HL-60/S4 (cell line): ENCODE results near the gene LENEP.

ENCODE experiments used
- in situ Hi-C: fragments of 300-500 bp; cut with MboI; formaldehyde crosslinking; loops from 2 replicates; pipeline ENCODE4 v1.14.3; 2022; ENCODE audit warnings: low sequenced_read_pairs

LENEP gene

DNA sequence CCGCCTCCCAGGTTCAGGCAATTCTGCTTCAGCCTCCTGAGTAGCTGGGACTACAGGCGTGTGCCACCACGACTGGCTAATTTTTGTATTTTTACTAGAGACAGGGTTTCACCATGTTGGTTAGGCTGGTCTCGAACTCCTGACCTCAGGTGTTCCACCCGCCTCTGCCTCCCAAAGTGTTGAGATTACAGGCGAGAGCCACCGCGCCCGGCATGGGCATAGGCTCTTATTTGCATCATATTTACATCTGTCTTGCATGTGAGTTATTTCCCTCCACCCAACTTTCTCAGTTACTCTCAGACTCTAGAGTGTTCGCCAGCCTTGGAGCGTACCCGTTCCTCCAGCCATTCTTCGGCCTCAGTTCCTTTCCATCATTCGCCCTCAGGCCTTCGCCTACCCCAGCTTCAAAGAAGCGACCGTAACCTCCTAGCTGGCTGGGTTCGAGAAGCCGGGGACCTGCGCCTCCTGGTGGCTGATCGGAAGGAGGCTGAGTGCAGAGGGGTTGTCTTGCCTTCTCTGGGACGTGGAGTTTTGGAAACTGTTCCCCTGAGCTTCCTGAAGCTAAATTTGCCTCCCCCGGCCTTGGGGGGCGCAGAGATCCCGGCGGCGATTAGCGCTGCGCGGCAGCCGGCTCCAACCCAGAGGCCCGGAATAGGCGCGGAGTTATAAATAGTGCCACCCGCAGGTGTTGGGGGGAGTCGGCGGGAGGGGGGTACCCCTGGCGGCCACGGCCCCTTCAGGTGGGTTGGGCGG, 5.6 kb downstream of the LENEP start:
- in situ Hi-C loops = no loop called here

DNA sequence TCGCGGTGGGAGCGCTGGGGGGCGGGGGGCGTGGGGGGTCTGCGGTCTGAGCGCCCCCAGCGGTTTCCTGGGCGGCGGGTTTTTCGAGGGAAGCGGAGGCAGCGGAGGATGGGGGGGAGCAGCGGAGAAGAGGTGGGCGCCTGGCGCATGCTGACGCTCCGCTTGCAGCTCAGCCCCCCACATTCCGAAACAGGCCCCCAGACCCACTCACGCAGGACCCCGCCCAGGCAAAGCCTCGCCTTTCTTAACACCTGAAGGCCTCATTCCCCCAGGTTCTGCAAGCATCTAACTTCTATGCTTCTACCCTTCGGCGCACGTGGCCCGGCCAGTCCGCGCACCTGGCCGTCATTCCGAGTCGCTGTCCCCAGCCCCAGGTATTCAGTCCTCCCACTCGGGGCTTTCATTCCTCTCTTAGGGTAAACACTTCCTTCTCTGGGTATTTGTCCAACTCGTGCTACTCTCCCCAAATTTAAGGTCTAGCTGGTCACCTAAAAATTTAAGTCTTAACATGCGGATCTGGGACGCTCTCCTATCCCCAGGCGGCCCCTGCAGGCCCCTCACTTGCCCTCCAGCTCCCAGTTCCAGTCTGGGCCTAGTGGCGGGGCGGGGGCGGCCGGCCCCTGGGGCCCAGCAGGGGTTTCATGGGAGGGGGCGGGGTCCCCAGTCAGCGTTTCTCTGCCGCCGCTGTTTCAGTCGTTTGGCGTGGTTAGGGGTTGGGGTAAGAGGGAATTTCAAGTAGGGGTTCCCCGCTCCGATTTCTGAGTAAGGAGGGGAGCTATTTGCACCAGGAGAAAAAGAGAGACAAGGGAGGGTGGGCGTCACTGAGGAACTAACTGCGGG, 6.4 kb downstream of the LENEP start:
- in situ Hi-C loops = no loop called here

DNA sequence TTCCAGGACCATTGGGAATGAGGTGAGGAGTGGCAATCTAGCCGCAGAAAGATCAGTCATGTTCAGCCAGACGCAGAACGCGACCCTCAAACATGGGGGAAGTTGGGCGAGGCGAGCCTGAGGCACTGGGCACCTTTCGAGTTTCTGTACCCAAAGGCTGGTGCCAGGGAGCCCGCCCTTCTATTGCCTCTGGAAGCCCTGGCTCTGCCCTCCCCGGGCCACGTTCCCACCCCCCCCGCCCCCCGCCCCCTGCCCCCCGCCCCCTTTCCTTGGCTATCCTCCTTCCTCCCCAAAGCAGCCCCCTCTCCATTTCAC, 7.0 kb downstream of the LENEP start:
- in situ Hi-C loops = no loop called here

DNA sequence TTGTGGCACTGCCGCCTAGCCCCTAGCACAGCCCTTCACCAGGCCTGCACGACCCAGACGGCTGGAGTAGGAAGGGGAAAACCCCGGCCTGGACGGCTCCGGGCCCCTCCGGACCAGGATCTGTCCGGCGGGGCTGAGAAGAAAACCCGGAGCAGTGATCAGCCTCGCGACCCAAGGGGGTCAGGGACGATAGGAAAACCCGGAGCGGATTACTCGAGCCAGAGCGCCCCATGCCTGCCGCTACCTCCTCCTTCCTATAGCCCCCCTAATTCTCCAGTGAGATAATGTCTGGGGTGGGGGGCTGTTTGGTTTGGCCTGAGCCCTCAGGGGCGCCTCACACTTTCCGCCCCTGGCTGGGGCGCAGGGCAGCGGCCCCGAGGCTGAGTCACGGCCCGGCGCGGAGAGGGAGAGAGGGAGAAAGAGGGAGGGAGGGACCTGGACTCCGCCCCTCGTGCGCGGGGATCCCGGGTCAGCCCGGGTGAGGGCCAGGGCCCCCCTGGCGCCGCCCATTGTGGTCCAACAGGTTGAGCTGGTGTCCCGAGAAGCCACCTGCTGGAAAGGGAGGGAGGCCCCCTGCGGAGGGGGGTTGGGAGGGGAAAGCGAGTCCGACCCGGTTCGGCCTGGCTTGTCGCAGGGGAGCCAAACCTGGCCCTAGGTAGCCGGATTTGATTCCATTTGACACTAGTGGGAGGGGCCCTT, 7.5 kb downstream of the LENEP start:
- in situ Hi-C loops = no loop called here

DNA sequence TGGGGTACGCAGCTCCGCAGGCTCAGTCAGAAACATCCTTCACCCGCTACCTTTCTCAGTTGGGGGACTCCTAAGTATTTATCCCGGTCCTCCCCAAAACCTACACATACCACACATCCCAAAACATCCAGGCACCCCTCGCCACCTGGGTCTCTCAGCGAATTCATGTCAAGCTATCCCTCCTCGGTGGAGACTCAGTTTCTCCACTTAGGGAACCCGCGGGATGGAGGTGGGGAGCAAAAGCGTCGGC, 8.0 kb downstream of the LENEP start:
- in situ Hi-C loops = no loop called here

DNA sequence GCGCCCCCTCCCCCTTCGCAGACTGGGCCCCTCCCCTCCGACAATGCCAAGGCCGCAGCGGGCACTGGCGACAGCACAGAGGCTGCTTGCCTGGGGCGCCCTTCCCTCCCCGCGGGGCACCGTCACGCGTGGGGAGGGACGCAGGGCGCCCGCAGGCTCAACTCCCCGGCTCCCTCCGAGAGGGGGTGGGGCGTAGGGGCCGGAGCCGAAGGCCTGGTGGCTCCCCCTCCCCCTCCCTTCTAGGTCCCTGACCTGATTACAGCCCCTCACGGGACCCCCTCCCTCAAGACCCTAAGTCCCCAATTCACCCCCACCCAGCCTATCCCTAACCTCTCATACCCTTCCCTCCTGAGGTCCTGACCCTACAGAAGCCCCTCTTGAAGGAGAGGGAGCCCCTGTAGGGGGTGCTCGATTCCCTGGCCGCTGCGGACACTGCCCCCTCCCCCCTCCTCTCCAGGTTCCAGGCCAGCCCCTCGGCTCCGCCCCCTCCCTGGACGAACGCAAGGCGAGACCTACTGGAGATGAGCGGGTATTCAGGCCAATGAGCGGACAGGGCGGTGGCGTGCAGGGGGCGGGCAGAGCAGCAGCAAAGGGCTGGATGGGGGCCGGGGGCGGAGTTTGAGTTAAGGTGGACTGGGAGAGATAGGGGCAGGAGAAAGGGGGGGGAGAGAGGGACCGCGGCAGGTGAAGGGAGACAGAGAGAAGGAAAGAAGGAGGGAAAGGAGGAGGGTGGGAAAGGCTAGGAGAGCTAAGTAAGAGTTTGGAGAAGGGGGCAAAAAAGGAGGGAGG, 8.5 kb downstream of the LENEP start:
- in situ Hi-C loops = no loop called here

DNA sequence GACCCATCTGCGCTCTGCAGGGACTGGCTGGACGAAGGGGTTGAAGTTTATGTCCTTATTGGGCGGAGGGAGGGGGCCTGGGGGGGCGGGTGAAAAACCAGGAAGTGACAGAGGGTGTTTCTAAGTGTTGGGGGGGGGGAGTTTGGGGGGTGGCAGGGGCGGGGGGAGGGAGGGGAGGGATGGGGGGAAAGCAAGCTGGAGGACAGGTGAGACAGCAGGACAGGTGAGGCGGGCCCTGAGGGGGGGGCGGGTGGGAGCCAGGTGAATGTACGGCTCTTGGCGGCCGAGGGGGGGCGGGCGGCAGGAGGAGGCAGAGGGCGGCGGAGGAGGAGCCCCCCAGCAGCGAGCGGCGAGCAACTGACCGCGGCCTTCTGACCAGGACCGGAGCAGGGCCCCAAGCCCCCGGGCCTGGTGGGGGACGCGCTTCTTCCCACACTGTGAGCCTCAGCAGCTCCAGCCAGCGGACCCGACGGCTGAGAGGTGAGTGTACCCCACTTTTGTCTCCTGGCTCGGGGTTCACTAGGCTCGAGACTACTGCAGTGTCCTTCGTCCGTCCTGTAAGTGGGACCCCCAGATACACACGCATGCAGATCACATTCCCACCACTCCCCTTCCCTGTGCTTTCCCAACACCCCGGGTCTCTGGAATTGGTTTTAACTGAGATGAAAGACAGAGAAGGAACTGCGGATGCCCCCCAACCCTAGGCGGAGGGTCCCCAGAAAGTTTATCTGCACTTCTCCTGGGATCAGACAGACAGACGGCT, 9.3 kb downstream of the LENEP start, which contains the start of gene ZBTB7B:
Gene ZBTB7B, plus strand, starts transcription at position 339 of the 763 bp plus-strand sequence. CDS start 11,859 bp downstream, outside the sequence.
- in situ Hi-C loops = no loop called here

DNA sequence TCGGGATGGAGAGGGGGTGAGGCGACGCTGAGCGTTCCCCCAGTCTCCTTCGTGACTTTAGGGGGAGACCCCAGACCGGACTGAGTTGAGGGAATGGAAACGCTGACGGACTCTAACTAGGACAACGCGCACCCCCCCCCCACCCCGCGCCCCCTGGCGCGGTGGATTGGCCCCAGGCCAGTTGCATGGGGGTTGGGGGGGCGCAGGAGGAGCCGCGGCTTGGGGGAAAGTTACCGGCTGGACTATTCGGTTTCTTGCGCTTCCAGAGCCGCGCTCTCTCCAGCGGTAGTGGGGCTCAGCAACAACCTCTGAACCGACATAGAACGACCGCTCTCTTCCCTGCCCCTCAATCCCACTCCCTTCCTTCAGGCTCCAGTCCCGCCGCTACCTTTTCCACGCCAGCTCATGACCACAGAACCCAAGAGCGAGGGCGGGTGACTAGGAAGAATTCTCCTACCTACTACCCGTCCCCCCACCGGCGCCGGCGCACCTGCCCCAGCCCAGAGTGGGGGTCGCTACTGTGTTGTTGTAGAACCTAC, 9.9 kb downstream of the LENEP start:
- in situ Hi-C loops = no loop called here

DNA sequence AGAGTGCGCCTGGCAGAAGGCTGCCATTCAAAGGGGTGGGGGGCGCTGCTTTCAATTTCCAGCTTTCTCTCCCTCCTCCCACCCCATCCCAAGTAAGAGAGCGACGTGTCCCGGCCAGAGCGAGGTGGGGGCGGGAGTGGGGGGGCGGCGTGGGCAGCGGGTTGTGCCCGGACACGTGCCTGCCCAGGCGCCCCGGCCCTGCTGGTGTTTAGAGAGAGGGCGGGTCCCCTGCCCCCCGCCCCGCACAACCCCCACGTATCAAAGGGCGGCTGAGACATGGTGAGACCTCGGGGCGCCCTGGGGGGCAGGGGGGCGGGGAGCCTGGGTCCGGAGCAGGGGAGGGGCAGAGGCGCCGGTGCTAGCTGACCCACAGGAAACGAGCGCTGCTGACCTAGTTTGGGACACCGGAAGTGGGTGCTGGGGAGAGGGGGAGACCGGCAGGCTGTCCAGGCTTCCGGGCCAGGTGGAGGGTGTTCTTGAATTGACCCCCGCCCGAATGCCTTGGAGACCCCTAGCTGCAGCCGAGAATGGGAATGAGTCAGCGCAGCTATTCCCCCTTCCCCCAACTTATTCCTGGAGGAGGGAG, 10.5 kb downstream of the LENEP start:
- in situ Hi-C loops = no loop called here

DNA sequence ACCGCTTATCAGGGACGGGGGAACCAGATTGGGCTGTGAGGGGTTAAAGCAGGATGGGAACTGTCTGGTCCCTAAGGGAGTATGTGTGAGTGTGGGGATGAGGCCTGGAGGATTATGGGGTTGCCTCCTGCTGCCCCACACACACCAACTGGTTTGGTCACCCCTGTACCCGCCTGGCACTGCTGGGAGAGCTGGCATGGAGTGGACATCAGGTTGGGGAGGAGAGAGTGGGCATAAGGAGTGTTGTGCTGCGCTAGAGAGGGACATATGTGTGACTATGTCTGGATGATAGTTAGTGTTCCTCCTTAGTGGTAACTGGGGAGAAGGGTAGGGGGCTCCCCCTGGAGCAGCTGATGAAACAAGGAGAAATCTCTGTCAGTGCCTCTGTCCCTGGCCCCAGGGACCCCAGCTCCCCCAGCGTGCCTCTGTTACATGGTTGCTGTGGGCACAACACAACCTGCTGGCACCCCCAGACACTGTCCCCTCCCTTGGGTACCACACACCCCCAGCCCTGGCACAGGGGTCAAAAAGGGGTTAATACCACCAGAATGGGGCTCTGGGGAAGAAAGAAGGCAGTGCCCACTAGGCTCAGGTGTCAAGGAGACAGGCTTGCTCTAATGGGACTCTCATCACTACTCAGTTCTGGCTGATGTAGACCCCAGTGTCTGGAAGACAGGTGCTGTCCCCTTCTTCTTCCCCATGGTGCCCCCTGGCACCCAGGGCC, 11.1 kb downstream of the LENEP start:
- in situ Hi-C loops = no loop called here

DNA sequence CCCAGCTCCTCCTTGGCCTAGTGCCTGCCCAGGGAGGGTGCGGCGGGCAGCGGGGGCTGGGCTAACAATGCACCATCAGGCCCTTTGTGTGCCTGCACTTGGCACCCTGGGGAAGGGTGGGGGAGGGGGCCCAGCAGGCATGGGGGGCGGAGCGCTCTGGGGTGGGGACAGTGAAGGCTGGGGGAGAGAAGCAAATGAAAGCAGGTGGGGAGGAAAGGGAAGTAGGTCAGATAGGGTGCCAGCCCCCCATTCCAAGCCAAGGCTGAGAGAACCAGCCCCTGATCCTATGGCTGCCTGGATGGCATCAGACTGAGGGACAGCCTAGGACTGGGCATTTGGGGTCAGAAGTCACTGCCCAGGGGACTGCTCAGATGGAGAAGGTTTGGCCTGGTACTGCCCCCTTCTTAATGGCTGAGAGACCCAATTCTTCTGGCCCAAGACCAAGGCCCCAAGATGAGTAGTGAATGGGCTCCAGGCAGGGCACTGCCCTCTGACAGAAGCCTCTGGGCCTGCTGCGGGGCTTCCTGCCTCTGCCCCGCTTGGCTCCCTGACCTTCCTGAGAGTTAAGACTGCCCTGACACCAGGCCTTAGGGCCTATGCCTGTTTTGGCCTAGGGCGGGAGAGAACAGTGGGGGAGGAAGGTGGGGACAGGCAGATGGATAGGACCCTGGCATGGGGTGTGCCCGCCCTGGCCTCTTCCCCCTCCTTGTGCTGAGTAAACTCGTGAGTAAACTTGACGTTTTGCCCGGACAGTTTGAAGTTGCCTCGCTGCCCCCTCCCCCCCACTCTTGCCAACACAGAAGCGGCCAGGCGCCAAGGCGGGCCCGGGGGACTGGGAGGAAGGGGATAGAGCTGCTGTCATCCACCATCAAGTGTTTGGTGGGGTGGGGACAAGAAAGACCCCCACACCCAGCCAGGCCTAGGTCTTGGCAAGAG, 12.0 kb downstream of the LENEP start:
- in situ Hi-C loops = no loop called here

DNA sequence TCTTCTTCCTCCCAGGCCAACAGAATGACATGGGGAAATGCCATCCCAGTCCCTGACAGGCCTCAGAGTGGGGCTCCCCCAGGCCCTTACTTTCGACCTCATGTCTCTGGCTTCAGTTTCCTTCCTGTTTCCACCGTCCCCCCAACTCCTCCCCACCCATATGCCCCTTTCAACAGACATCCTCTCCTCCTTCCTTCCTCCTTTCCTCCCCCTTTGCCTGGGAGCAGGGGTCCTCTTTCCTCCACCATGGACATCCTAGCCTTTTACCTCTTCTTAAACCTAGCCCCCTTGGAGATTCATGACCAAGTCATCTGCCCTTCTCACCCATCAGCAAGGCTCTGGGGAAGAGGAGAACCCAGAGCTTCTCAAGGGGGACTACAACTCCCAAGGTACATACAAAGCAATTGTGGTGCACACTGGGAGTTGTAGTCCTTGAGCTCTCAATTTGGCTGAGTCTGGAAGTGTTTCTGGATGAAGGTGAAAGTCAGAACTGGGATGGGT, 13.3 kb downstream of the LENEP start:
- in situ Hi-C loops = no loop called here

DNA sequence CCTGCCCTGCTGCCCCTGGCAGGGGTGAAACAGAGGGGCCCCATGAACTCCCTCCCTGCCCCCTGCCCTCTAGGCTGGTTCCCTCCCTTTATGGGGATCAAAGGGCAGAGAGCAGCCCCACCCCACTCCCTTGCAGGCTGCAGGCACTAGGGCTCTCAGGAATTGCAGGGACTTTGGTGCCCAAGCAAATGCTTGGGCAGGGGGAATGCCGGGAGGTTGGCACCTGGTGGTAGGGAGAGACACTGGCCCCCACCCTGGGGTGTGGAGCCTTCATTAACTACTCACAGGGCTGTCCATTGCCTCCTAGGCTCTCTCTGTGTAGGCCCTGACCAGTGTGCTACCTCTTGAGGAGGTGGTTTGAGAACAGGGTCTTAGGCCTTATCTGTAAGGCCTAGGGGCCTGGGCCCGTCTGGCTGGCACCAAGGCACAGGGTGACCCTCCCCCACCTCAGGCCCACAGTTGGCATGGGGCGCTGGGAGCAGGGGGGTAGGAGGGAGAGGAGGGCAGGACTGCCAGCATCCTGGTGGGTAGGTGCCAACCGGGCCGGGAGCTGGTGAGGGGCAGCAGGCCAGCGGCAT, 14.0 kb downstream of the LENEP start:
- in situ Hi-C loops = no loop called here

DNA sequence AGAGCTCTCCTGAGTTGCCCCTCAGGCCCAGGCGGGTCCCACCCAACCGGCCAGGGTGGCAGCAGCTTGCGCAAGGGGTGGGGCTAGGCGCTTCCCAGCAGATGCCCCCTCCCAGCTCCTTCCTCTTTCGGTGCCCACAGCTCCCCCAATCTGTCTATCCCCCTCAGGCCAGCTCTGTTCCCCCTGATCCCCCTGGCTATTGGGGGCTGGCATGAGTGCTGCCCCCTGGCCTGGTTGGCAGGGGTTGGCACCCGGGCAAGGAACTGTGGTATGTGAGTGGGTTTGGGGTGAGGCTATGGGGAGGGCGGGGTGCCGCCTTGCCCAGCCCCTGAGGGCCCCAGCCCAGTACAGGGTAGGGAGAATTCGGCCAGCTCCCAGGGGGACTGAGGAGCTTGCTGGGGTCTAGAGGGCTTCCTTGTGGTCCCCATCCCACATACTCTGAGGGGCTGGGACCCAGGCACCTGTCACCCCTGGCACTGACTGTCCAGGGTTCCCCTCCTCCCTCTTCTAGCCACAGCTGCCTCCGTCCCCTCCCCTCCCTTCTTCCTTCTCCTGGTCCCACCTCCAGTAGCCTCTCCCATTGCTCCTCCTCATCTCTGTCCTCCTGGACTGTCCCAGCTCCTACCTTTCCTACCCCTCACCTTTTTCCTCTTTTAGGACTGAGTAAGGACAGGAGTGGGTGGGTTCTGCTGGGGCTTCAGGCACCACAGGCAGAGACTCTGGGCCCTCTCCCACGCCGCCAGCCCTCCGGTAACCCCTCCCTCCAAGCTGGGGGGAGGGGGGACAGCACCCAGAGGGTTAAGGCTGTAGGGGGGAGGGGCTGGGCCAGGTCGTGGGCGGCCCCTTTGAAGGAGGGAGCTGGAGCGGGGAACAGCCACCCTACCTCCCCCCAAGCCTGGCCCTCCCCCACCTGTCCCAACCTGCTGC, 14.9 kb downstream of the LENEP start:
- in situ Hi-C loops = no loop called here

DNA sequence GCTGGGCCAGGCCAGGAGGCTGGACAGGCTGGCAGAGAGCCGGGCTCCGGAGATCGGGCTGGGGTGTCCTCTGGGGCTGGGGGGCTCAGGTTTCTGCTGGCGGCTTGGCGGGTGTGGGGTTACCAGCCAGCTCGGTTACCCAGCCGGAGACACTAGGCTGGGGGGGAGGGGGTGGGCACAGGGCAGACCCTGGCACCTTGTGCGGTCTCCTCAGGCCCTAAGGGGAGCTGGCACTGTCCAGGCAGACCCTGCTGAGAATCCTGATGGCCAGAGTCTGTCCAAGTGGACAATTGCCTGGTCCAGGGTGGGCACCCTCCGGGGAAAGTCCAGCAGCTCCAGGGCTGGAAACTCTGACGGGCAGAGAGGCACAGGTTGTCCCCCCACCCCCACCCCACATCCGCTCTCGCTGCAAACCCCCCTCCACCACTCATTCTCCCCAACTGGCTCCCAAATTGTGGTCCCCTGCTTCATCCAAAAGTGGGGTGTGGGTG, 15.9 kb downstream of the LENEP start:
- in situ Hi-C loops = no loop called here

DNA sequence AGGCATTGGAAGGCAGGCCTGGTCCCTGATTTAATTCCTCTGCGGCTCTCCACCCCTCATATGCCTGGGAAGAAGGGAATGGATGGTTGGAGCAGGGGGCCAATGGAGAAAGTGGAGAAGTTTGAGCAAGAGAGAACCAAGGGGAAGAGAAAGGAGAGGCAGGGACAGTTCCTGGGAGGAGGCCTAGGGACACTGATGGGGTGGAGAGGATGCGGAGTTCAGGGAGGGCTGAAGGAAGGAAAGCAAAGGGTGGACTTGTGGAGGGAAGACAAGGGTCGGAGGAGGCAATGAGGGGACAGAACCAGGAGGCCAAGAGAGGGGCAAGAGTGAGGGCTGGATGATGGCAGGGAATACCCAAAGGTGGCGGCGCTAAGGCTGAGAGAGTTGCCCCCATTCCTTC, 16.4 kb downstream of the LENEP start:
- in situ Hi-C loops = no loop called here
